Lower leg skin (tissue), 3 donors: ENCODE results near the gene GALNT18.

Source experiments
- CTCF ChIP-seq, 3 donors: fragments of 450-650 bp; IDR thresholded peaks; one replicate each; pipeline ENCODE4 v1.5.1; 2016; ENCODE audit warnings: antibody characterized with exemption in 3 of 3, mild to moderate bottlenecking in 3 of 3, moderate library complexity in 2 of 3
- POLR2A ChIP-seq, 2 donors: fragments of 450-650 bp; IDR thresholded peaks; one replicate each; pipeline ENCODE4 v1.6.1; 2016 to 2017; ENCODE audit warnings: antibody characterized with exemption in 2 of 2, mild to moderate bottlenecking in 1 of 2, moderate library complexity in 1 of 2

- no peak for TF ChIP-seq CTCF (IDR thresholded peaks at IDR 0.05)
- TF ChIP-seq POLR2A (IDR thresholded peaks at IDR 0.05) = no peak
Observed at GRCh38 chr11:11229647-11230046, 392.2 kb downstream of the GALNT18 start.
